A673 (cell line): Measurements from ENCODE around the gene NT5C. TPM values are rescaled to one million over a fixed set of nuclear protein-coding genes. Genes with fewer than 3 reads are reported as not detected.

Experiments
- BruUV-seq: library from RNA; stranded (reverse); fragments of 400-500 nt; replicated peaks from 2 replicates; lab custom pipeline; 2021; lab: Mats Ljungman, UMichigan
- CTCF ChIA-PET: fragments of 300-600 bp; sonication (Branson Sonifier 250); formaldehyde crosslinking; loops from one replicate; lab custom pipeline; 2022; ENCODE audit warnings: antibody characterized with exemption; lab: Charles Lee
- POLR2A ChIA-PET: fragments of 300-600 bp; sonication (Branson Sonifier 250); formaldehyde crosslinking; loops from one replicate; lab custom pipeline; 2022; ENCODE audit warnings: antibody characterized with exemption; ENCODE audit not compliant: low non-redundant PET; lab: Charles Lee
- DNase-seq: peaks from one replicate; pipeline ENCODE4 v3.0.0-alpha.2; 2015; ENCODE audit warnings: low spot score
- H3K27ac ChIP-seq: fragments of 200-600 bp; sonication (generic); 2 replicates; pipeline ENCODE4 v1.5.1; 2016; ENCODE audit warnings: mixed run types, low read depth, mild to moderate bottlenecking, mixed read lengths, antibody characterized with exemption, low read length; ENCODE audit not compliant: poor library complexity, severe bottlenecking
- H3K27me3 ChIP-seq: fragments of 200-600 bp; sonication (generic); replicated peaks from 2 replicates; pipeline ENCODE4 v1.6.1; 2017; ENCODE audit warnings: mixed run types, low read depth, mild to moderate bottlenecking, mixed read lengths, antibody characterized with exemption, low read length; ENCODE audit not compliant: insufficient read depth, poor library complexity
- H3K36me3 ChIP-seq: fragments of 200-600 bp; sonication (generic); 2 replicates; pipeline ENCODE4 v1.6.1; 2016; ENCODE audit warnings: mixed run types, mild to moderate bottlenecking, mixed read lengths, antibody characterized with exemption, low read length; ENCODE audit not compliant: insufficient read depth, poor library complexity, severe bottlenecking
- H3K4me1 ChIP-seq: fragments of 200-600 bp; sonication (generic); 2 replicates; pipeline ENCODE4 v1.6.1; 2017; ENCODE audit warnings: mixed run types, mild to moderate bottlenecking, mixed read lengths, antibody characterized with exemption, low read length; ENCODE audit not compliant: insufficient read depth, poor library complexity, severe bottlenecking
- H3K4me3 ChIP-seq: fragments of 200-600 bp; sonication (generic); 2 replicates; pipeline ENCODE4 v1.5.1; 2016; ENCODE audit warnings: low read depth, mixed run types, mild to moderate bottlenecking, mixed read lengths, low read length; ENCODE audit not compliant: poor library complexity, severe bottlenecking
- H3K9me3 ChIP-seq: fragments of 200-600 bp; sonication (generic); 2 replicates; pipeline ENCODE4 v1.6.1; 2016; ENCODE audit warnings: mixed run types, low read depth, mild to moderate bottlenecking, mixed read lengths, antibody characterized with exemption, low read length; ENCODE audit not compliant: poor library complexity, severe bottlenecking
- CTCF ChIP-seq: fragments of 300-800, 200-600 bp; sonication (generic); conservative IDR thresholded peaks from 2 replicates; pipeline ENCODE4 v1.5.1; 2017; ENCODE audit warnings: low read depth, mild to moderate bottlenecking, antibody characterized with exemption, low read length, moderate library complexity, mixed read lengths
- EZH2 ChIP-seq: fragments of 200-600 bp; sonication (generic); IDR thresholded peaks from 2 replicates; pipeline ENCODE4 v1.6.1; 2017; ENCODE audit warnings: borderline replicate concordance, low read depth, mild to moderate bottlenecking, mixed read lengths, antibody characterized with exemption, low read length; ENCODE audit not compliant: poor library complexity, severe bottlenecking
- intact Hi-C: fragments of 100-400 bp; cut with micrococcal nuclease; formaldehyde crosslinking; loops from one replicate; pipeline ENCODE4 v1.10.0; 2022; ENCODE audit not compliant: unreplicated experiment
- total RNA-seq: library from RNA; stranded (reverse); gene quantifications from 2 replicates; pipeline ENCODE4 v1.2.3, GENCODE V29; 2021

NT5C gene
- total RNA-seq, 1 experiment from 2014 or later = 43.3 TPM

- H3K4me1 ChIP-seq = peaks cover 8% of the 10 kb centered on the region
- intact Hi-C loops = loop anchor here (10.0 kb wide), 1 partner anchor 146 kb away; no protein-coding TSS in a partner anchor
- H3K27me3 ChIP-seq = no peaks in the 10 kb centered on the region
- BruUV-seq = no TSS peak
- H3K4me3 ChIP-seq = peak overlapping the region; percentile 74
- peak overlapping the region; percentile 22 for H3K27ac ChIP-seq
- ChIA-PET CTCF (interaction anchor here (0.6 to 1.0 kb wide), 4 partner anchors 20 to 1127 kb away, joined by 3 to 5 read pairs (median 4); no protein-coding TSS in a partner anchor), POLR2A (interaction anchor here (0.5 to 0.6 kb wide), 2 partner anchors 10 to 25 kb away, joined by 5 to 17 read pairs; no protein-coding TSS in a partner anchor)
- H3K36me3 ChIP-seq = no peaks in the 10 kb centered on the region
- H3K9me3 ChIP-seq = no peaks in the 10 kb centered on the region
- TF ChIP-seq CTCF = no peak
- no peak for TF ChIP-seq EZH2
- DNase-seq = no peak
Observed at GRCh38 chr17:75110234-75110937, 21.2 kb downstream of the NT5C start.

GRCh38 chr17:75109407-75110233 lies 21.9 kb downstream of the NT5C start, which contains the start of gene ARMC7:
ARMC7 (plus strand) TSS chr17:75109969; CDS start chr17:75110289, 320 bp downstream.
- ChIA-PET POLR2A (interaction anchor here (0.5 kb wide), 1 partner anchor 9 kb away, joined by 5 read pairs; no protein-coding TSS in a partner anchor), CTCF (interaction anchor here (0.9 kb wide), 1 partner anchor 131 kb away, joined by 3 read pairs; no protein-coding TSS in a partner anchor)
- intact Hi-C loops = loop anchor here (10.0 kb wide), 1 partner anchor 145 kb away; no protein-coding TSS in a partner anchor
- Histone ChIP-seq H3K4me1 (peaks cover 12% of the 10 kb centered on the region), H3K27me3 (no peaks in the 10 kb centered on the region), H3K9me3 (no peaks in the 10 kb centered on the region), H3K27ac (peak within 1 kb of the TSS; percentile 43), H3K36me3 (no peaks in the 10 kb centered on the region), H3K4me3 (peak within 1 kb of the TSS; percentile 74)
- DNase-seq = peak; percentile 88
- TF ChIP-seq EZH2 (no peak), CTCF (no peak)
- no TSS peak for BruUV-seq

- DNase-seq = no peak
Observed at GRCh38 chr17:75109046-75109406, 22.5 kb downstream of the NT5C start.

More at GRCh38 chr17:75109046-75109406, 22.5 kb downstream of the NT5C start:
- TF ChIP-seq CTCF (no peak), EZH2 (no peak)
- ChIA-PET CTCF (interaction anchor here (0.9 kb wide), 1 partner anchor 132 kb away, joined by 3 read pairs; no protein-coding TSS in a partner anchor), POLR2A (no interaction called here)
- BruUV-seq = no TSS peak
- no peak overlapping the region for H3K27ac ChIP-seq
- intact Hi-C loops = no loop called here
- peak overlapping the region; percentile 74 for H3K4me3 ChIP-seq
- H3K9me3 ChIP-seq = no peaks in the 10 kb centered on the region
- peaks cover 10% of the 10 kb centered on the region for H3K4me1 ChIP-seq
- H3K36me3 ChIP-seq = no peaks in the 10 kb centered on the region
- no peaks in the 10 kb centered on the region for H3K27me3 ChIP-seq
